CD14-positive monocyte (primary cell): ENCODE data around the gene TMEM79. TPM values are rescaled to one million over a fixed set of nuclear protein-coding genes. Genes with fewer than 3 reads are reported as not detected.

Experiments
- DNase-seq, 3 donors: peaks; one replicate each; pipeline ENCODE4 v3.0.0-alpha.2; 2011 to 2022
- H2AFZ ChIP-seq: 2 replicates; pipeline ENCODE4 v1.6.0; 2012; ENCODE audit warnings: mild to moderate bottlenecking, low read depth, low read length, inconsistent platforms; ENCODE audit not compliant: insufficient read depth, poor library complexity, severe bottlenecking
- H3K27ac ChIP-seq, 2 donors: 1 replicate in 1 of 2; 2 replicates in 1 of 2; pipeline ENCODE4 v1.5.1; 2012 to 2013; ENCODE audit warnings: low read length in 2 of 2, control low read depth in 1 of 2, inconsistent platforms in 1 of 2, low read depth in 1 of 2, mild to moderate bottlenecking in 1 of 2
- H3K27me3 ChIP-seq, 2 donors: one replicate each; pipeline versions ENCODE4 v1.6.0 to v1.6.1; 2011 to 2013; ENCODE audit warnings: low read length in 2 of 2; ENCODE audit not compliant: control insufficient read depth in 2 of 2, insufficient read depth in 2 of 2
- H3K36me3 ChIP-seq, 2 donors: replicated peaks in 1 of 2; 1 replicate in 1 of 2; 2 replicates in 1 of 2; pipeline versions ENCODE4 v1.5.1 to v1.6.1; 2012 to 2013; ENCODE audit warnings: low read length in 2 of 2, control low read depth in 1 of 2, inconsistent platforms in 1 of 2, mild to moderate bottlenecking in 1 of 2; ENCODE audit not compliant: insufficient read depth in 2 of 2, control insufficient read depth in 1 of 2
- H3K4me1 ChIP-seq, 2 donors: 1 replicate in 1 of 2; 2 replicates in 1 of 2; pipeline versions ENCODE4 v1.5.1 to v1.6.1; 2012 to 2013; ENCODE audit warnings: low read length in 2 of 2, control low read depth in 1 of 2, inconsistent platforms in 1 of 2, mild to moderate bottlenecking in 1 of 2, moderate library complexity in 1 of 2; ENCODE audit not compliant: insufficient read depth in 2 of 2, control insufficient read depth in 1 of 2
- H3K4me2 ChIP-seq: replicated peaks from 2 replicates; pipeline ENCODE3; 2012; ENCODE audit warnings: low read length, moderate library complexity, mild to moderate bottlenecking; ENCODE audit not compliant: poor library complexity, severe bottlenecking; ENCODE audit errors: extremely low read depth
- H3K4me3 ChIP-seq, 3 experiments: fragments of 200-600 bp in 1 of 3; sonication (generic) in 1 of 3; replicated peaks in 1 of 3; 1 replicate in 2 of 3; 2 replicates in 1 of 3; pipeline ENCODE4 v1.5.1; 2011 to 2013; ENCODE audit warnings: low read length in 3 of 3, mild to moderate bottlenecking in 3 of 3, control low read depth in 2 of 3, low read depth in 2 of 3, inconsistent platforms in 1 of 3, moderate library complexity in 1 of 3
- H3K79me2 ChIP-seq: 2 replicates; pipeline ENCODE4 v1.6.0; 2012; ENCODE audit warnings: mild to moderate bottlenecking, control low read depth, inconsistent platforms, low read length, moderate library complexity; ENCODE audit not compliant: insufficient read depth
- H3K9ac ChIP-seq: 2 replicates; pipeline ENCODE4 v1.6.0; 2017; ENCODE audit warnings: low read length, mild to moderate bottlenecking; ENCODE audit not compliant: insufficient read depth, poor library complexity, severe bottlenecking
- H3K9me3 ChIP-seq, 2 donors: replicated peaks in 1 of 2; 1 replicate in 1 of 2; 2 replicates in 1 of 2; pipeline versions ENCODE4 v1.5.1 to v1.6.1; 2012 to 2013; ENCODE audit warnings: low read length in 2 of 2, control low read depth in 1 of 2; ENCODE audit not compliant: control insufficient read depth in 1 of 2, insufficient read depth in 1 of 2
- H4K20me1 ChIP-seq: 2 replicates; pipeline ENCODE4 v1.6.0; 2012; ENCODE audit warnings: mild to moderate bottlenecking, low read length, control low read depth, moderate library complexity; ENCODE audit not compliant: insufficient read depth
- H3K27ac Mint-ChIP-seq, 7 donors: one replicate each; pipeline ENCODE4 v1.8.0; 2020; ENCODE audit warnings: mild to moderate bottlenecking in 7 of 7, mixed read lengths in 7 of 7, moderate library complexity in 6 of 7, inconsistent platforms in 2 of 7
- H3K27me3 Mint-ChIP-seq, 3 donors: one replicate each; pipeline ENCODE4 v1.8.0; 2021 to 2022; ENCODE audit warnings: low read depth in 3 of 3, mild to moderate bottlenecking in 3 of 3, mixed read lengths in 3 of 3, moderate library complexity in 3 of 3, inconsistent platforms in 1 of 3
- H3K36me3 Mint-ChIP-seq, 2 donors: one replicate each; pipeline ENCODE4 v1.8.0; 2020; ENCODE audit warnings: mixed read lengths in 2 of 2, inconsistent platforms in 1 of 2, mild to moderate bottlenecking in 1 of 2
- H3K4me1 Mint-ChIP-seq: one replicate; pipeline ENCODE4 v1.8.0; 2020; ENCODE audit warnings: mild to moderate bottlenecking, mixed read lengths
- H3K4me3 Mint-ChIP-seq, 2 donors: one replicate each; pipeline ENCODE4 v1.8.0; 2020; ENCODE audit warnings: mild to moderate bottlenecking in 2 of 2, mixed read lengths in 2 of 2, moderate library complexity in 1 of 2
- H3K9me3 Mint-ChIP-seq, 7 donors: one replicate each; pipeline ENCODE4 v1.8.0; 2020 to 2022; ENCODE audit warnings: mixed read lengths in 7 of 7, mild to moderate bottlenecking in 6 of 7, moderate library complexity in 6 of 7, inconsistent platforms in 2 of 7
- CTCF ChIP-seq: fragments of 200-600 bp; IDR thresholded peaks from one replicate; pipeline ENCODE4 v1.8.0; 2022; ENCODE audit warnings: antibody characterized with exemption, mild to moderate bottlenecking
- WGBS: methylation state at CpG from one replicate; pipeline ENCODE4 v1.1.5; 2013; ENCODE audit warnings: missing lambda C conversion rate; ENCODE audit not compliant: insufficient coverage; 5-methylcytosine and 5-hydroxymethylcytosine counted together
- intact Hi-C, 2 donors: fragments of 100-400 bp; cut with micrococcal nuclease; formaldehyde crosslinking; loops; one replicate each; pipeline versions ENCODE4 v1.15.0 to v1.15.1; 2023
- polyA plus RNA-seq, 3 donors: library from polyadenylated mRNA; depleted of rRNA in 1 of 3; unstranded in 2 of 3; stranded (reverse) in 1 of 3; fragments of 300-500 nt in 2 of 3; fragments of >200 nt in 1 of 3; fragmentation: Illumina TruSeq in 2 of 3; gene quantifications; 1 replicate in 2 of 3; 2 replicates in 1 of 3; pipeline ENCODE4 v1.2.3, GENCODE V29; 2012 to 2021

TMEM79 gene
- polyA plus RNA-seq, 3 donors, result 1.2 to 12.0 (median 1.4) TPM

GRCh38 chr1:156248323-156248683 lies 35.8 kb upstream of the TMEM79 start:
- H3K4me1 ChIP-seq, result peaks cover 9 to 14% of the 10 kb centered on the region in 2 donors
- no peak overlapping the region for H3K4me3 Mint-ChIP-seq

GRCh38 chr1:156249593-156249992 lies 34.5 kb upstream of the TMEM79 start:
- H3K9me3 ChIP-seq, result peaks cover 0 to 12% of the 10 kb centered on the region in 2 donors
- H3K4me3 ChIP-seq, result no peak overlapping the region
- peak overlapping the region in 1 of 7 donors; percentile 18 for H3K27ac Mint-ChIP-seq
- peaks cover 56 to 58% of the 10 kb centered on the region in 2 donors for H3K36me3 ChIP-seq
- no peak overlapping the region for H3K9ac ChIP-seq
- peaks cover 0 to 9% (median 0%) of the 10 kb centered on the region in 7 donors for H3K9me3 Mint-ChIP-seq
- peaks cover 51 to 62% of the 10 kb centered on the region in 2 donors for H3K36me3 Mint-ChIP-seq
- peaks cover 21 to 30% (median 26%) of the 10 kb centered on the region in 3 donors for H3K27me3 Mint-ChIP-seq
- no peak overlapping the region for H3K4me2 ChIP-seq
- H3K4me1 ChIP-seq, result peaks cover 9 to 14% of the 10 kb centered on the region in 2 donors
- peaks cover 14% of the 10 kb centered on the region for H3K4me1 Mint-ChIP-seq
- no peak for DNase-seq
- 63% methylated on average over 1 of the region's 5 CpGs for WGBS
- peaks cover 63% of the 10 kb centered on the region for H4K20me1 ChIP-seq
- H3K4me3 Mint-ChIP-seq, result peak overlapping the region in 1 of 2 donors; percentile 45
- no peak for TF ChIP-seq CTCF
- no peaks in the 10 kb centered on the region for H3K79me2 ChIP-seq
- H3K27ac ChIP-seq, result no peak overlapping the region
- H3K27me3 ChIP-seq, result peaks cover 10 to 26% of the 10 kb centered on the region in 2 donors
- intact Hi-C loops, result no loop called here
- H2AFZ ChIP-seq, result no peak overlapping the region

More at GRCh38 chr1:156248323-156248683, 35.8 kb upstream of the TMEM79 start:
- H2AFZ ChIP-seq, result no peak overlapping the region
- no peaks in the 10 kb centered on the region for H3K79me2 ChIP-seq
- peaks cover 51% of the 10 kb centered on the region for H4K20me1 ChIP-seq
- H3K27me3 Mint-ChIP-seq, result peaks cover 21 to 37% (median 34%) of the 10 kb centered on the region in 3 donors
- no peak overlapping the region for H3K27ac ChIP-seq
- H3K36me3 ChIP-seq, result peaks cover 44 to 45% of the 10 kb centered on the region in 2 donors
- no peak for DNase-seq
- H3K9ac ChIP-seq, result no peak overlapping the region
- intact Hi-C loops, result no loop called here
- H3K27me3 ChIP-seq, result peaks cover 10 to 31% of the 10 kb centered on the region in 2 donors
- peaks cover 44 to 50% of the 10 kb centered on the region in 2 donors for H3K36me3 Mint-ChIP-seq
- no peak overlapping the region for H3K4me2 ChIP-seq
- no peak overlapping the region for H3K4me3 ChIP-seq
- H3K27ac Mint-ChIP-seq, result peak overlapping the region in 1 of 7 donors; percentile 30
- TF ChIP-seq CTCF, result no peak
- peaks cover 0 to 12% of the 10 kb centered on the region in 2 donors for H3K9me3 ChIP-seq
- H3K4me1 Mint-ChIP-seq, result peaks cover 14% of the 10 kb centered on the region
- WGBS, result no CpG with 5 or more reads among the region's 4 CpGs
- H3K9me3 Mint-ChIP-seq, result peaks cover 0 to 9% (median 0%) of the 10 kb centered on the region in 7 donors
